Suppressor macrophage treated with lipopolysaccharide for 4 hours (primary cell): ENCODE results near the gene ABCA3.
"Not testable (repeated sequence)": the region's sequence is repeated elsewhere in the genome, so short reads cannot be mapped to it uniquely, and the experiment has no call there.

Source experiments
- DNase-seq: peaks from one replicate; pipeline ENCODE4 v3.0.0-alpha.2; 2020

Gene ABCA3

GRCh38 chr16:2340564-2341455 lies at the start of gene ABCA3:
TSS of gene ABCA3 (minus strand) at chr16:2340728. CDS start at chr16:2326466, 14,262 bp downstream.
- DNase-seq, result peak; percentile 97

- DNase-seq, result no peak
Measured at GRCh38 chr16:2388875-2389433, 48.4 kb upstream of the ABCA3 start.

GRCh38 chr16:2388139-2388874 lies 47.8 kb upstream of the ABCA3 start:
- DNase-seq, result no peak

GRCh38 chr16:2386990-2387389 lies 46.5 kb upstream of the ABCA3 start:
- no peak for DNase-seq

GRCh38 chr16:2385982-2386381 lies 45.5 kb upstream of the ABCA3 start:
- DNase-seq, result not testable (repeated sequence)

GRCh38 chr16:2385190-2385836 lies 44.8 kb upstream of the ABCA3 start:
- DNase-seq, result no peak

- peak; percentile 23 for DNase-seq
Measured at GRCh38 chr16:2384426-2384825, 43.9 kb upstream of the ABCA3 start.

GRCh38 chr16:2383501-2383900 lies 43.0 kb upstream of the ABCA3 start:
- DNase-seq, result no peak

GRCh38 chr16:2374644-2375043 lies 34.1 kb upstream of the ABCA3 start:
- no peak for DNase-seq

- DNase-seq, result no peak
Measured at GRCh38 chr16:2373176-2373575, 32.6 kb upstream of the ABCA3 start.

GRCh38 chr16:2372684-2373083 lies 32.2 kb upstream of the ABCA3 start:
- DNase-seq, result no peak

GRCh38 chr16:2371421-2371820 lies 30.9 kb upstream of the ABCA3 start:
- no peak for DNase-seq

GRCh38 chr16:2370721-2371120 lies 30.2 kb upstream of the ABCA3 start:
- DNase-seq, result no peak

- no peak for DNase-seq
Measured at GRCh38 chr16:2366660-2367309, 26.3 kb upstream of the ABCA3 start.

- DNase-seq, result no peak
Measured at GRCh38 chr16:2365397-2366294, 25.1 kb upstream of the ABCA3 start.

GRCh38 chr16:2364638-2365210 lies 24.2 kb upstream of the ABCA3 start:
- no peak for DNase-seq

GRCh38 chr16:2362218-2362617 lies 21.7 kb upstream of the ABCA3 start:
- no peak for DNase-seq

- DNase-seq, result no peak
Measured at GRCh38 chr16:2361129-2361528, 20.6 kb upstream of the ABCA3 start.

GRCh38 chr16:2359919-2360318 lies 19.4 kb upstream of the ABCA3 start:
- no peak for DNase-seq

- DNase-seq, result peak; percentile 21
Measured at GRCh38 chr16:2358811-2359210, 18.3 kb upstream of the ABCA3 start.

GRCh38 chr16:2357331-2357730 lies 16.8 kb upstream of the ABCA3 start:
- DNase-seq, result no peak
